ENCODE results near the gene C3orf18.

DNA sequence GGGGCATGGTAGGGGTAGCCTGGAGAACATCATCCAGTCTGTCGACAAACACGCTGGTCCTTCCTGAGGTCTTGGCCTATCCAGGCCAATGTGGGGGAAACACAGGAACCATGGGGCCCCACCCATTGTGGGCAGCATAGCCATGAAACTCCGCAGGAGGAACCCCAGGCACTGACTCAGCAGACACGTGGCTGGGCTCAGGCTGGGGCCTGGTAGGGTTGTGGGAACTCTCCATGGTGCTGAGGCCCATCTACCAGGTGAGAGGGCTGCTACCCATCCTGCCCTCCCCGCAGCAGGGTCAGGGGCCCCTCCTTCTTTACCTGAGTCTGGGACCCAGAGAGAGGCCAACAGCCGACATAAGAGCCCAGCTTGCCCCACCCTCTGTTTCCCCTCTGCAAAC is 41.6 kb downstream of the C3orf18 start:
- no peak for TF ChIP-seq CTCF (IDR thresholded peaks at IDR 0.05)
- TF ChIP-seq POLR2A (IDR thresholded peaks at IDR 0.05): no peak

Data from heart left ventricle (tissue), 13 donors.